WERI-Rb-1 (cell line): Measurements from ENCODE around the gene ABO.
A peak's percentile ranks its signal among the peaks of the same experiment; 100 is the strongest.

Experiments used
- DNase-seq: peaks from one replicate; pipeline ENCODE4 v3.0.0-alpha.2; 2020
- H3K27ac ChIP-seq: fragments of 250-450 bp; sonication (Bioruptor Pico); 2 replicates; pipeline ENCODE4 v1.5.1; 2020; ENCODE audit warnings: mild to moderate bottlenecking, moderate library complexity
- H3K27me3 ChIP-seq: fragments of 250-450 bp; sonication (Bioruptor Pico); 2 replicates; pipeline ENCODE4 v1.5.1; 2021; ENCODE audit warnings: mild to moderate bottlenecking, low read depth, moderate library complexity; ENCODE audit not compliant: insufficient read depth, severe bottlenecking
- H3K36me3 ChIP-seq: fragments of 250-450 bp; sonication (Bioruptor Pico); 2 replicates; pipeline ENCODE4 v1.5.1; 2020; ENCODE audit warnings: mild to moderate bottlenecking, moderate library complexity
- H3K4me3 ChIP-seq: 2 replicates; pipeline ENCODE4 v1.5.1; 2011; ENCODE audit warnings: low read depth, mild to moderate bottlenecking, control low read depth, low read length
- H3K9me3 ChIP-seq: fragments of 250-450 bp; sonication (Bioruptor Pico); 2 replicates; pipeline ENCODE4 v1.5.1; 2021; ENCODE audit warnings: mild to moderate bottlenecking, moderate library complexity; ENCODE audit not compliant: severe bottlenecking
- CTCF ChIP-seq: IDR thresholded peaks from 2 replicates; pipeline ENCODE4 v1.5.1; 2011; ENCODE audit warnings: low read depth, mild to moderate bottlenecking, control low read depth, inconsistent platforms, low read length

The ABO gene

GRCh38 chr9:133242991-133243390 lies 32.0 kb downstream of the ABO start:
- H3K4me3 ChIP-seq: no peak overlapping the region
- no peak for TF ChIP-seq CTCF
- H3K27ac ChIP-seq: no peak overlapping the region
- H3K9me3 ChIP-seq: no peaks in the 10 kb centered on the region
- no peaks in the 10 kb centered on the region for H3K27me3 ChIP-seq
- no peak for DNase-seq
- no peaks in the 10 kb centered on the region for H3K36me3 ChIP-seq

GRCh38 chr9:133242241-133242640 lies 32.8 kb downstream of the ABO start:
- Histone ChIP-seq H3K27me3 (no peaks in the 10 kb centered on the region), H3K9me3 (no peaks in the 10 kb centered on the region), H3K36me3 (no peaks in the 10 kb centered on the region), H3K4me3 (no peak overlapping the region), H3K27ac (no peak overlapping the region)
- no peak for TF ChIP-seq CTCF
- DNase-seq: no peak

GRCh38 chr9:133239533-133240090 lies 35.4 kb downstream of the ABO start:
- no peak for TF ChIP-seq CTCF
- Histone ChIP-seq H3K36me3 (no peaks in the 10 kb centered on the region), H3K9me3 (no peaks in the 10 kb centered on the region), H3K4me3 (no peak overlapping the region), H3K27me3 (no peaks in the 10 kb centered on the region), H3K27ac (no peak overlapping the region)
- DNase-seq: no peak

GRCh38 chr9:133238851-133239532 lies 36.0 kb downstream of the ABO start:
- no peak overlapping the region for H3K4me3 ChIP-seq
- DNase-seq: peak; percentile 59
- no peak overlapping the region for H3K27ac ChIP-seq
- no peaks in the 10 kb centered on the region for H3K36me3 ChIP-seq
- H3K9me3 ChIP-seq: no peaks in the 10 kb centered on the region
- no peaks in the 10 kb centered on the region for H3K27me3 ChIP-seq
- peak; percentile 80 for TF ChIP-seq CTCF

GRCh38 chr9:133238272-133238850 lies 36.6 kb downstream of the ABO start:
- Histone ChIP-seq H3K36me3 (no peaks in the 10 kb centered on the region), H3K27ac (no peak overlapping the region), H3K9me3 (no peaks in the 10 kb centered on the region), H3K27me3 (no peaks in the 10 kb centered on the region), H3K4me3 (no peak overlapping the region)
- TF ChIP-seq CTCF: no peak
- no peak for DNase-seq
